CD4-positive, alpha-beta T cell treated with Interleukin-6 for 4 hours (primary cell): ENCODE measurements around the gene KCNK13.
"Not testable (repeated sequence)": the region's sequence is repeated elsewhere in the genome, so short reads cannot be mapped to it uniquely, and the experiment has no call there.

Experiments used
- DNase-seq: peaks from one replicate; pipeline ENCODE4 v3.0.0-alpha.2; 2020; ENCODE audit warnings: mixed read lengths

The KCNK13 gene

DNA sequence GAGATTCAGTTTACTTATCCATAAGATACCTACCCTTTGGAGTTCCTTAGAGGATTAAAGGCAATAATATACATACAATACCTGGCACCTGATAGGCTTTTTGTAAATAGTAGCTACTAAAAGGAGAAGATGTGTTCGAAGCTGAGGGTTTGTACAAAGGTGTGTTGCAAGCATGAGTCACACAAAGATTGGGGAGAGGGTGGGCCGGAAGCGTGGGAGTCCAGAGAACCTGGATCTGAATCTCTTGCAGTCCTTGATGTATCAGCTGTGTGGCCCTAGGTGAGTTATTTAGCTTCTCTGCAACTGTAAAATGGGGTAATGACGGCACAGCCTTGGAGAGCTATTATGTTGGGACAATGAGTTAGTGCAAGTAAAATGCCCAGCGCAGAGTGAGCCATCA lies 132.9 kb downstream of the KCNK13 start:
- DNase-seq, result no peak

GRCh38 chr14:90198541-90199060 lies 136.8 kb downstream of the KCNK13 start:
- DNase-seq, result no peak

DNA sequence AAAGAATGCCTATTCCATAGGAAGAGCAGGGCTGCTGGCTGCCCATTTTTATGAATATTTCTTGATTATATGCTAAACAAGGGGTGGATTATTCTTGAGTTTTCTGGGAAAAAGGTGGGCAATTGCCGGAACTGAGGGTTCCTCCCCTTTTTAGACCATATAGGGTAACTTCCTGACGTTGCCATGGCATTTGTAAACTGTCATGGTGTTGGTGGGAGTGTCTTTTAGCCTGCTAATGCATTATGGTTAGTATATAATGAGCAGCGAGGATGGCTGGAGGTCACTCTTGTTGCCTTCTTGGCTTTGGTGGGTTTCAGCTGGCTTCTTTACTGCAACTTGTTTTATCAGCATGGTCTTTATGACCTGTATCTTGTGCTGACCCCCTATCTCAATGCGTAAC lies 138.8 kb downstream of the KCNK13 start:
- DNase-seq, result not testable (repeated sequence)

- no peak for DNase-seq
These were observed 139.6 kb downstream of the KCNK13 start for GRCh38 chr14:90201344-90201743.

- DNase-seq, result no peak
These were observed 142.7 kb downstream of the KCNK13 start for GRCh38 chr14:90204516-90204915.

- DNase-seq, result no peak
These were observed 151.4 kb downstream of the KCNK13 start for GRCh38 chr14:90213099-90213748.

DNA sequence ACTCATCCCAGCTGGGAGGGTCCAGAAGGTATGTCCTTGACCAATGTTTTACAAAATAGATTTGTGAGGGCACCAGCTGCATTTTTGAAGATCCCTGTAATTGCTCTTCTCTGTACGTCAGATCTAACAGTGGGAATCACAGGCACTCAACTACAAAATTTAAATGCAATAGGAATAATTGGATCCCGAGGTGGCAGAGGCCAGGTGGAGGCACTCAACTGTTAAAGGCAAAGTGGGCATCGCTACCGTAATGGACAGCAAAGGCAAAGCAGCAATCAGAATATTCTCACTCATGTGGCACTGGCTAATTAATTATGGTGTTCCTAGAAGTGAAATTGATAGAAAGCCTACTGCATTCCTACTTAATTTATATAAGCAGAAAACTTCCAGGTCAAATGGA lies 166.7 kb downstream of the KCNK13 start:
- no peak for DNase-seq

DNA sequence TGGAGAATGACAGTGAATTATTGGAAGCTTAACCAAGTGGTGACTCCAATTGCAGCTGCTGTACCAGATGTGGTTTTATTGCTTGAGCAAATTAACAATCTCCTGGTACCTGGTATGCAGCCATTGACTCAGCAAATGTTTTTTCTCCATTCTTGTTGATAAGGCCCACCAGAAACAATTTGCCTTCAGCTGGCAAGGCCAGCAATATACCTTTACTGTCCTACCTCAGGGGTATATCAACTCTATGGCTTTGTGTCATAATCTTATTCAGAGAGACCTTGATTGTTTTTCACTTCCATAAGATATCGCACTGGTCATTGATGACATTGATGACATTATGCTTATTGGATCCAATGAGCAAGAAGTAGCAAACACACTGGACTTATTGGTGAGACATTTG lies 168.1 kb downstream of the KCNK13 start:
- DNase-seq, result not testable (repeated sequence)
